ENCODE measurements around the gene DAB2IP.

GRCh38 chr9:121774715-121775613 is 123.5 kb downstream of the DAB2IP start:
- no peak for TF ChIP-seq CTCF (IDR thresholded peaks at IDR 0.05; ENCODE audit: low read depth, low read length, poor library complexity, severe bottlenecking)
- TF ChIP-seq EZH2phosphoT487 (IDR thresholded peaks at IDR 0.05; ENCODE audit: borderline replicate concordance, low read length), result no peak
